Activated CD8-positive, alpha-beta memory T cell treated with anti-CD3 and anti-CD28 coated beads, Interleukin-2, amount 50 U/mL, for 24 hours (primary cell): Measurements from ENCODE around the gene KNL1.
A peak's percentile ranks its signal among the peaks of the same experiment; 100 is the strongest.
"Not testable (repeated sequence)": the region's sequence is repeated elsewhere in the genome, so short reads cannot be mapped to it uniquely, and the experiment has no call there.

Experiments used
- DNase-seq: peaks from one replicate; pipeline ENCODE4 v3.0.0-alpha.2; 2020; ENCODE audit errors: extremely low read depth

The KNL1 gene

GRCh38 chr15:40593588-40594428 is at the start of gene KNL1:
KNL1 (plus strand) TSS chr15:40594249; CDS start chr15:40602932, 8,683 bp downstream.
- peak; percentile 80 for DNase-seq

DNA sequence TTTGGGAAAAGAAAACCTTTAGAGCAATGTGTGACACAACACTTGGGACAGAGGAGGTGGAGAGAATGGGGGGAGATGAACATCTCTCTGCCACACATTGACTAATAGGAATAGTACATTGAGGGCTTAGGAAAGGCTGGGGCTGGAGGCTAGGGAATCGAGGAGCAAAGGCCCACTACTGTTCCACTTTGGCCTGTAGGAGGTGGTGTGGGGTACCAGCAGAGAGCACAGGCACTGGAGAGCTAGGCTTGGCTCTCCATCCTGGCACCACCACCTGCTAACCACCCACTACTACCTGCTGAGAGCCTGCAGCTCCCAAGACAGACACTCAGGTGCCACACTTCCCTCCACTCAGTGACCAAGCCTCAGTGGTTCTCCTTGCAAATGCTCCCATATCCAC is 48.6 kb upstream of the KNL1 start:
- no peak for DNase-seq

GRCh38 chr15:40548610-40549009 is 45.4 kb upstream of the KNL1 start:
- no peak for DNase-seq

GRCh38 chr15:40549894-40550293 is 44.2 kb upstream of the KNL1 start:
- DNase-seq, result no peak

DNA sequence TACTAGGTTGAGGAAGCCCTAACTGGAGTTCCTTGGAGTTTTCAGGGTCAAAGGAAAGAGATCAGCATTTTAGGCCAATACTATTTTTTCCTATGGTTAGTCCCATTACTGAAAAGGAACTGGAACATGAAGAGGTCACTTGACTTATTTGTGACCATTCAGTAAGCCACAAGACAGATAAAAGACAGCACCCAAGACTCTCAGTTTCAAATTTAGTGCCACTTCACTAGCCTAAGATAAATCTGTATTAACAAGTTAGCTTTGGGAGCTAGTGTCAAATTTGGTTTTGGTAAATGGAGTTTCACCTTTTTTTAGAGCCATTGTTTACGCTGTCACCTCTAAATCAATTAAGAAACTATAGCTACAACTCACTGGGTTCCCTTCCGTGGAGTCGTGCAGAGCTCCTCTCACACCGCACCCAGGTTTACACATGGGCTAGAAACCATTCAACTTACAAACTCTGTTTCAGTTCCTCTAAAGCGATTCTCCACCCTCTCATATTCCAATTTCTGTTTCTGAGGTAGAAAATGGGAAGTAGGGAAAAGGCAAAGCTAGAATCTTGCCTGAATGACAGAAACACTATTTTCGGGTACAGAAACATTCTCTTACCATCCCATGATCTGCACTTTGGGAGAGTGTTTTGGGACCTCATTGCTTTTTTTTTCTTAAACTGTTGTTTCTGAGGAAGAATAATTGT is 43.6 kb upstream of the KNL1 start:
- no peak for DNase-seq

DNA sequence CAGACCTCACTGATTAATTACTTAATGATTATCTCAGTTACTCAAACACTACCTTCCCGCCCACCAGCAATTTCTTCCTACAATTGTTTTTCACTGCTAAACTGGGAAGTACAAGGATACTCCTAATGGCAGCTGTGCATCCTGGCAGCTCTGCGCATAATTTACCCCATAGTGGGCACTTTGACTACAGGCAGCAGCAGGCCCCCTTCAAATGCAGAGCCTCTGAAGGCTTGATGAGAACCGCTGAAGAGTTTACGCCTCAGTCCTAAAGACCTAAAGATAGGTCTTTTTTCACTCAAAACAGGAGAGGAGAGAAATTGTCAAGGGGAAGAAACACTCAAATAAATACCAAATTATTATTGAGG is 39.9 kb upstream of the KNL1 start:
- DNase-seq, result no peak

DNA sequence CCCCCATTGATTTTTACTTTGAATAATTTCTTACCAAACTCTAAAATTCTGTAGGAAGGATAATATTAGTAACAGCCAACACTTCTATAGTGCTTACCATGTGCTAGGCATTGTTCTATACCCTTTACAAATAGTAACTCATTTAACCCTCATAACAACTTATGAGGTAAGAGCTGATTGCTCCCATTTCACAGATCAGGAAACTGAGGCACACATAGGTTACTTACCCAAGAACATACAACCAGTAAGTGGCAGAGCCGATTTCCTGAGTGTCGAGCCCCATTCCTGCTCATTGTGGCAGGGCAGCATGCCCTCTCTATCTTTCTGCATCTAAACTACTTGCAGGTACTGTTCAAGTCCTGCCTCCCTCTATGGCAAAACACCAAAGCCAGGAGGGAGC is 38.2 kb upstream of the KNL1 start:
- DNase-seq, result no peak

DNA sequence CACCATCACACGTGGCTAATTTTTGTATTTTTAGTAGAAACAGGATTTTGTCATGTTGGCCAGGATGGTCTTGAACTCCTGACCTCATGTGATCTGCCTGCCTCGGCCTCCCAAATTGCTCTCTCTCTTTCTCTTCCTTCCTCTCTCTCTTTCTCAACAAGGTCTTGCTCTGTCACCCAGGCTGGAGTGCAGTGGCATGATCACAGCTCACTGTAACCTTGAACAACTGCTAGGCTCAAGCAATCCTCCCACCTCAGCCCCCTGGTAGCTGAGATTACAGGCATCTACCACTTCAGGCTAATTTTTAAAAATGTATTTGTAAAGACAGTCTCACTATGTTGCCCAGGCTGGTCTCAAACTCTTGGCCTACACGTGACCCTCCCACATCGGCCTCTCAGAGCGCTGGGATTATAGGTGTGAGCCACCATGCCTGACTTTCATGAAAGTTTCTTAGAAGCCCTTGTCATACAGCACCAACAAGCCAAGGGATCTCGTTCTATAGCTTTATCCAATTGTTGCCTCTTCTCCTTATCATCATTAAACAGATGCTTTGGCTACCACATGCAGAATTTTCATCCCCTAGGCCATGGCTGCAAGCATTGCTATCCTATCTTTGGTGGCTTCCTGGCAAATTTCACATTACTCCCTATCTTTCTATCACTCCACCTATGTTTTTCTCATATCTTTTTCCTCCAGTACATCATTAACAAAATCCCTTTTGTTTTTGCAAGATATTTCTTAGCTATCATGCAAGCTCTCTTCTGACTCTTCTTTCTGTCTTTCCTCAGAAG is 34.9 kb upstream of the KNL1 start:
- DNase-seq, result no peak

GRCh38 chr15:40562691-40563090 is 31.4 kb upstream of the KNL1 start:
- no peak for DNase-seq

- no peak for DNase-seq
These were observed 30.6 kb upstream of the KNL1 start for GRCh38 chr15:40563426-40563825.

GRCh38 chr15:40564591-40565332 is 29.3 kb upstream of the KNL1 start, which contains the start of gene CCDC32:
CCDC32 (minus strand) TSS chr15:40565042; CDS start chr15:40563015, 2,027 bp downstream.
- peak; percentile 91 for DNase-seq

- DNase-seq, result no peak
These were observed 28.5 kb upstream of the KNL1 start for GRCh38 chr15:40565333-40566238.

- no peak for DNase-seq
These were observed 26.9 kb upstream of the KNL1 start for GRCh38 chr15:40567111-40567510.

DNA sequence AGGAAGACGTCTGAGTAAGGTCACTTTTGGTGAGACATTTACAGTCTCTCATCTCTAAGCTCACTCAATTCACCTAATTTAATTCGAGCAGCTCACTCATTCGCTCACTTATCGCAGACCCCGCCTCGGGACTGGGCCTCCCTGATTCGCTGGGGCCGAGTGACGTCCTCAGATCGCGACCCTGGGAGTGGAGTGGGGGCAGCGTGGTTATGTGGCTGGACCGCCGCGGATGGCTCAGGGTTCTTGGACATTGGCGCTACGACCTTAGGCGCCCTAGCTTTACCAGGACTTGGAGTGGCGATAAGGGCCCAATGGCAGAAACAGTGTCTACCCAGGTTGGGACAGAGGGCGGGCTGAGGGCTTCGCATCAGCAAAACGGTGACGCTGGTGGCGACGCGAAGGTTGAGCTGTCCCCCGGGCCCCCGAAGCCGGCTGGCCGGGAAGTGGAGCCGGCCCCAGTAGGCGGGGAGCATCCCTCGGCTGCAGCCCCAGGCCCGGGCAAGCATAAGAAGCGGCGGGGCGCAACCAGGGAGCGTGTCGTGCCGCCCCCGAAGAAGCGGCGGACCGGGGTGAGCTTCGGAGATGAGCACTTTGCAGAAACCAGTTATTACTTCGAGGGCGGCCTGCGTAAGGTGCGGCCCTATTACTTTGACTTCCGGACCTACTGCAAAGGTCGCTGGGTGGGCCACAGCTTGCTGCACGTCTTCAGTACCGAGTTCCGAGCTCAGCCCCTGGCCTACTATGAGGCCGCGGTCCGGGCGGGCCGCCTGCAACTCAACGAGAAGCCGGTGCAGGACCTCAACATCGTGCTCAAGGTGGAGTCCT is 24.7 kb upstream of the KNL1 start, which contains the start of gene RPUSD2:
RPUSD2 (plus strand) TSS at position 171 of the 825 bp plus-strand sequence; CDS start at position 210, 39 bp downstream.
- peak; percentile 92 for DNase-seq

- no peak for DNase-seq
These were observed 18.9 kb upstream of the KNL1 start for GRCh38 chr15:40575113-40575512.

GRCh38 chr15:40576914-40577313 is 17.1 kb upstream of the KNL1 start:
- DNase-seq, result not testable (repeated sequence)

- no peak for DNase-seq
These were observed 15.2 kb upstream of the KNL1 start for GRCh38 chr15:40578892-40579291.

GRCh38 chr15:40581796-40582195 is 12.3 kb upstream of the KNL1 start:
- DNase-seq, result not testable (repeated sequence)

DNA sequence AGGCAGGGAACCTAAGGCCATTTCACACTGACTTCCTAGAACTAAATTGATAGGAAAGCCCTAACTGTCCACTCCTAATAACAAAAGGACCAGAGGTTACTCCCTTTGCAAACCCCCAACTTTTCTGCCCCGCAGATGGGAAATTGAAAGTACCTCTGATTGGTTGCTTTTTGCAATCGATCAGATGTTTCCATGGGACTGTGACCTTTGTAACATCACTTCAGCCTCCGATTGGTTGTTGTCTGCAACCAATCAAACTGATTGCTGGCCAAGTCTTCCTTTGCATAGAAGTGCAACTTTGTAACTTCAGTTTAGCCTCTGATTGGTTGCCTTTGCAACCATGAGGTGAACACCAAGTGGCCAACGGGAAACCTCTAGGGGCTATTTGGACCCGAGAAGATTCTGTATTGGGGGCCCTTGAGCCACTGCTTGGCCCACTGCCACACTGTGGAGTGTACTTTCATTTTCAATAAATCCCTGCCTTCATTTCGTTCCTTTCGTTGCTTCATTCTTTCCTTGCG is 11.3 kb upstream of the KNL1 start:
- DNase-seq, result no peak
